ENCODE data around the gene PIN4.
A peak's percentile ranks its signal among the peaks of the same experiment; 100 is the strongest.

The PIN4 gene

GRCh38 chrX:72137846-72138495 lies 43.6 kb upstream of the PIN4 start:
- Histone ChIP-seq H3K27ac (ENCODE audit: low read length) (no peak overlapping the region), H4K20me1 (ENCODE audit: insufficient read depth, low read length) (no peaks in the 10 kb centered on the region), H3K79me2 (ENCODE audit: low read length) (no peaks in the 10 kb centered on the region), H3K36me3 (replicated peaks; ENCODE audit: insufficient read depth, low read length) (no peaks in the 10 kb centered on the region), H2AFZ (ENCODE audit: low read length) (no peak overlapping the region), H3K4me1 (ENCODE audit: low read length) (peaks cover 7% of the 10 kb centered on the region), H3K9ac (ENCODE audit: low read length) (no peak overlapping the region), H3K4me3 (ENCODE audit: low read length) (no peak overlapping the region), H3F3A (ENCODE audit: insufficient read depth, low read length) (no peaks in the 10 kb centered on the region), H3K9me2 (replicated peaks; ENCODE audit: insufficient read depth, low read length) (no peaks in the 10 kb centered on the region), H3K4me2 (ENCODE audit: low read depth, low read length) (no peak overlapping the region), H3K9me3 (replicated peaks; ENCODE audit: insufficient read depth, low read length) (no peaks in the 10 kb centered on the region), H3K27me3 (replicated peaks; ENCODE audit: insufficient read depth, low read length) (no peaks in the 10 kb centered on the region)
- no peak for TF ChIP-seq EZH2phosphoT487 (IDR thresholded peaks at IDR 0.05; ENCODE audit: low read length)
- no peak for TF ChIP-seq EZH2 (optimal IDR thresholded peaks at IDR 0.05; ENCODE audit: low read depth, low read length)
- TF ChIP-seq CTCF (IDR thresholded peaks at IDR 0.05; ENCODE audit: low read length) = no peak
- DNase-seq = no peak

DNA sequence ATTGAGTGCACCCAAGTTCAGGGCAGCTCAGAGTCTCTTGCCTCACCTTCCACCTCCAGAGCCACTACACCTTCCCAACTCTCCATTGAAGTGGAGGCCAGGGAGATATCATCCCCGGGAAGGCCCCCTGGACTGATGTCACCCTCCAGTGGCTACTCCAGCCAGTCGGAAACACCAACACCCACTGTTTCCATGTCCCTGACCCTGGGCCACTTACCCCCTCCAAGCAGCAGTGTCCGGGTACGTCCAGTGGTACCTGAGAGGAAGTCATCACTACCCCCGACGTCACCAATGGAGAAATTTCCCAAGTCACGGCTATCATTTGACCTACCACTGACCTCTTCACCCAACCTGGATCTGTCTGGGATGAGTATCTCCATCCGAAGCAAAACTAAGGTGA lies 42.0 kb upstream of the PIN4 start:
- H4K20me1 ChIP-seq (ENCODE audit: insufficient read depth, low read length) = no peaks in the 10 kb centered on the region
- no peak overlapping the region for H3K27ac ChIP-seq (ENCODE audit: low read length)
- TF ChIP-seq CTCF (IDR thresholded peaks at IDR 0.05; ENCODE audit: low read length) = no peak
- no peak for TF ChIP-seq EZH2phosphoT487 (IDR thresholded peaks at IDR 0.05; ENCODE audit: low read length)
- no peak for TF ChIP-seq EZH2 (optimal IDR thresholded peaks at IDR 0.05; ENCODE audit: low read depth, low read length)
- H3K9ac ChIP-seq (ENCODE audit: low read length) = no peak overlapping the region
- peaks cover 7% of the 10 kb centered on the region for H3K4me1 ChIP-seq (ENCODE audit: low read length)
- no peak overlapping the region for H3K4me2 ChIP-seq (ENCODE audit: low read depth, low read length)
- H3K36me3 ChIP-seq (replicated peaks; ENCODE audit: insufficient read depth, low read length) = no peaks in the 10 kb centered on the region
- DNase-seq = no peak
- H3F3A ChIP-seq (ENCODE audit: insufficient read depth, low read length) = no peaks in the 10 kb centered on the region
- no peak overlapping the region for H2AFZ ChIP-seq (ENCODE audit: low read length)
- H3K27me3 ChIP-seq (replicated peaks; ENCODE audit: insufficient read depth, low read length) = no peaks in the 10 kb centered on the region
- no peaks in the 10 kb centered on the region for H3K9me3 ChIP-seq (replicated peaks; ENCODE audit: insufficient read depth, low read length)
- no peak overlapping the region for H3K4me3 ChIP-seq (ENCODE audit: low read length)
- no peaks in the 10 kb centered on the region for H3K9me2 ChIP-seq (replicated peaks; ENCODE audit: insufficient read depth, low read length)
- H3K79me2 ChIP-seq (ENCODE audit: low read length) = no peaks in the 10 kb centered on the region

GRCh38 chrX:72141372-72142004 lies 40.1 kb upstream of the PIN4 start:
- H3K27ac ChIP-seq (ENCODE audit: low read length) = peak overlapping the region; percentile 28; the same call in 1 of the 2 replicates
- H3K9ac ChIP-seq (ENCODE audit: low read length) = no peak overlapping the region
- H4K20me1 ChIP-seq (ENCODE audit: insufficient read depth, low read length) = no peaks in the 10 kb centered on the region
- peak; percentile 46 for DNase-seq
- H3F3A ChIP-seq (ENCODE audit: insufficient read depth, low read length) = no peaks in the 10 kb centered on the region
- H3K9me2 ChIP-seq (replicated peaks; ENCODE audit: insufficient read depth, low read length) = no peaks in the 10 kb centered on the region
- peak overlapping the region; percentile 33; the same call in 1 of the 2 replicates for H2AFZ ChIP-seq (ENCODE audit: low read length)
- H3K9me3 ChIP-seq (replicated peaks; ENCODE audit: insufficient read depth, low read length) = no peaks in the 10 kb centered on the region
- H3K79me2 ChIP-seq (ENCODE audit: low read length) = no peaks in the 10 kb centered on the region
- H3K36me3 ChIP-seq (replicated peaks; ENCODE audit: insufficient read depth, low read length) = no peaks in the 10 kb centered on the region
- H3K4me1 ChIP-seq (ENCODE audit: low read length) = peaks cover 7% of the 10 kb centered on the region
- peak overlapping the region; percentile 52; the same call in 1 of the 2 replicates for H3K4me2 ChIP-seq (ENCODE audit: low read depth, low read length)
- no peak for TF ChIP-seq EZH2phosphoT487 (IDR thresholded peaks at IDR 0.05; ENCODE audit: low read length)
- no peak for TF ChIP-seq EZH2 (optimal IDR thresholded peaks at IDR 0.05; ENCODE audit: low read depth, low read length)
- H3K27me3 ChIP-seq (replicated peaks; ENCODE audit: insufficient read depth, low read length) = no peaks in the 10 kb centered on the region
- H3K4me3 ChIP-seq (ENCODE audit: low read length) = no peak overlapping the region

Data from MM.1S (cell line).